HG02588 (cell line): ENCODE data around the gene ZNF280D.
"Not testable (repeated sequence)": the region's sequence is repeated elsewhere in the genome, so short reads cannot be mapped to it uniquely, and the experiment has no call there.

Source experiments
- ATAC-seq: cut with Tn5 transposase; IDR thresholded peaks from one replicate; pipeline ENCODE4 v1.9.1; 2021; ENCODE audit warnings: mild to moderate bottlenecking, moderate library complexity; ENCODE audit not compliant: unreplicated experiment

Gene ZNF280D

DNA sequence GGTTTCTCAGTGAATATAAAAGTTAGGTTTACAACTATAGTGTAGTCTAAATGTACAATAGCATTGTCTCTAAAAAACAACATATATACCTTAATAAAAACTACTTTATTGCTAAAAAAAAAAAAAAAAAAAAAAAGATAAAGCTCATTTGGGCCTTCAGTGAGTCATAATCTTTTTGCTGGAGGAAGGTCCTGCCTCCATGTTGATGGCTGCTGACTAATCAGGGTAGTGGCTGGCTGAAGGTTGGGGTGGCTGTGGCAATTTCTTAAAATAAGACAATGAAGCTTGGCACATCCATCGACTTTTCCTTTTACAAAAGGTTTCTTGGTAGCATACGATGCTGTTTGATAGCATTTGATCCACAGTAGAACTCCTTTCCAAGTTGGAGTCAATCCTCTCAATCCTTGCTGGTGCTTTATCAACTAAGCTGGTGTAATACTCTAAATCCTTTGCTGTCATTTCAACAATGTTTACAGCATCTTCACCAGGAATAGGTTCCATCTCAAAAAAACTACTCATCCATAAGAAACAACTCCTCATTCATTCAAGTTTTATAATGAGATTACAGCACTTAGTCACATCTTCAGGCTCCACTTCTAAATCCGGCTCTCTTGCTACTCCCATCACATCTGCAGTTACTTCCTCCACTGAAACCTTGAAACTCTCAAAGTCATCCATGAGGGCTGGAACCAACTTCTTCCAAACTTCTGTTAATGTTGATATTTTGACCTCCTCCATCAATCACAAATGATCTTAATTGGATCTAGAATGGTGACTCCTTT is 13.3 kb downstream of the ZNF280D start:
- ATAC-seq, result no peak

DNA sequence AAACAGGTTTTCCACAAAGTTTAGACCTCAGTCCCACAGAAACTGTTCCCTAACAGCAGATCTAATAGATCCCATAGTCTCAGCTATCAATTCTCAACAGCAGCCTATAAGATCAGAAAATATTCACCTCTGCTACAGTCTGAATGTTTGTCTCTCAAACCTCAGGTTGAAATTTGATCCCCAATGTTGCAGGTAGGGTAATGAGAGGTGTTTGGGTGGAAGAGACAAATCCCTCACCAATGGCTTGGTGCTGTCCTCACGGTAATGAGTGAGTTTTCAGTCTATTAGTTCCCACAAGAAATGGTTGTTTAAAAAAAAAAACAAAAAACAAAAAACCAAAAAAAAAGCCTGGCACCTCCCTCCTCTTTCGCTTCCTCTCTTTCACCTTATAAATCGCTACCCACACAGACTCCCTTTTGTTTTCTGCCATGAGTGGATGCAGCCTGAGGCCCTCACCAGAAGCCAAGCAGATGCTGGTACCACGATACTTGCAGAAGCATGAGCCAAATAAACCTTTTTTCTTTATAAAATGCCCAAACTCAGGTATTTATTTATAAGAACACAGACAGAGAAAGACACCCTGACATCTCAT is 14.2 kb downstream of the ZNF280D start:
- ATAC-seq, result no peak

DNA sequence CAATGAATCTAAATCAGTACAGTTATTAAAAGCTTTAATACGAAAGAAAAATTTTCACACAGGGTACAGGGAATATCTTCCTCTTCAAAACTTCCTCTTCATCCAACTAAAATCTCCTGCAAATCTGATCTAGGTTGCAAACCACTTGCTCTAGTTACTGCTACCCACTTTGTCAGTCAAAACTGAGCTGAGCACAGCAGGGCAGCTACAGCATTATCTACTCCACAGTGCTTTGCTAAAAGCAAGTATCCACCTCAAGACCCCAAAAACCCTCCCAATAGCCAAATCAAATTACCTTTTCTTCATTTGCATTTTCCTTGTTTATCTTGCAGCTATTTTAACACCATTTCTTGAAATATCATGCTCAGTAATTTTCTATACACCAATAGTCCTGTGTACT is 14.7 kb downstream of the ZNF280D start:
- ATAC-seq, result no peak

DNA sequence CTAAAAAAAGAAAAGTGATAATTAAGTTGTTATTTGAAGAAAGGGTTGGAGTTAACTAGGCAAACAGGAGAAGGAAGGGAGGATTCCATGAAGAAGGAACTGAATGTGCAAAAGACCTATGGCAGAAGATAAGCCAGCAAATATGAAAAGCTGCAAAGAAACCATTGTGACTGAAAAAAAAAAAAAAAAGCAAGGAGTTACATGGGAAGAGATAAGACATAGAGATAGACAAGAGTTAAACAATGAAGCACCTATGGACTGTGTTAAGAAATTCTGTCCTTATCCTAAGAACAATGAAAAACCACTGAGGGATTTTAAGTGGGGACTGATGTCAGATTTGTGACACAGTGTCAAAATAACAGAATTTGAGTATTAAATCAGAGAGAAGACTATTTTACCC is 17.0 kb downstream of the ZNF280D start:
- ATAC-seq, result no peak

DNA sequence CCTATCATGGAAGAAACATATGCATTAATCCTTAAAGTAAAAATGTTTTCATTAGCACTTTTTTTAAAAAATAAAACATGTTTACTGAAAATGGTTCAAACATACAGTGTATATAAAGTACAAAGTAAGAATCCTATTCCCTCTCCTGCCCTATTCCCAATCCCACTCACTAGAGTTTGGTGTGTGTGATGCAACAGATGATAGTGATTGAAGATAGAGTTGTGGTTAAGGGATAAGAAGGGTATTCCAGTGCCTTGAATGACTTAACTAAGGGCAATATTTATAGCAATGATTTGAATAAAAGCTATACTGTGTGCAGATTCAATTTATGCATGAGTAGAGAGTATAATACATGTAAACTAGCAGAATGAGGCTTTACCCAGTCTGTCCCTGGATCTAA is 18.1 kb downstream of the ZNF280D start:
- no peak for ATAC-seq

DNA sequence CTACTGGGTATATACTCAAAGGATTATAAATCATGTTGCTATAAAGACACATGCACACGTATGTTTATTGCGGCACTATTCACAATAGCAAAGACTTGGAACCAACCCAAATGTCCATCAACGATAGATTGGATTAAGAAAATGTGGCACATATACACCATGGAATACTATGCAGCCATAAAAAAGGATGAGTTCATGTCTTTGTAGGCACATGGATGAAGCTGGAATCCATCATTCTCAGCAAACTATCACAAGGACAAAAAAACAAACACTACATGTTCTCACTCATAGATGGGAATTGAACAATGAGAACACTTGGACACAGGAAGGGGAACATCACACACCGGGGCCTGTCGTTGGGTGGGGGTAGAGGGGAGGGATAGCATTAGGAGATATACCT is 23.8 kb downstream of the ZNF280D start:
- ATAC-seq, result not testable (repeated sequence)

DNA sequence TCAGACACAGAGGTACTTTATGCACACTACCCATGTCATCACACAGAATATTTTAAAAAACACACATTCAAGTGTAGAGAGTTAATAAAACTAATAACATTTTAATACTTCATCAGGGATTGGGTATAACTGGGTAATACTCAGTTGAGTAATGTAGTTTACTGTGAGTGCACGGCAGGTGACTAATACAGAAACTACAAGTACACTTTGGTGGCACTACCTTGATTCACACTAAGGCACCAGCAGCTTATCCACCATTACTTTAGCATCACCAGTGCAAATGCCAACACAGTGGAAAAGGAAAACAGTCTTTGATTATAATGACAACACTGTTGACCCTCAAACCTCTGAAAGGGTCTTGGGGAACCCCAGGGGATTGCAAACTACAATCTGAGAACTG is 33.6 kb downstream of the ZNF280D start:
- ATAC-seq, result no peak

DNA sequence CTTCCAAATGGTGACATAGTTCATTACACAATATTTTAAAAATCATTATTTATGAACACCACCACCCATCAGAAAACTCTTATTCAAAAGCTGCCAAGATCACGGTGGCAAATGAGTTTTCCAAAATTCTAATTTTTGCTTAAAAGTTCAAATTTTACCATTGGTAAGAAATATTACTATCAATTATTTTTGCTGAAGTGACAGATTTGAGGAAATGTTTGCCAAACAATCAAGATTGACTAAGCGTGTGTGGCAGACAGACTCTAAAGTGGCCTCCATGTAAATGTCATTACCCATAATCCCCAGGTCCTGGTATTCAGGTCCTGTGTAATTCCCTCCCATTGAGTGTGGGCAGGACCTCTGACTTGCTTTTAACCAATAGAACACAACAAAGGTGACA is 35.0 kb downstream of the ZNF280D start:
- no peak for ATAC-seq

DNA sequence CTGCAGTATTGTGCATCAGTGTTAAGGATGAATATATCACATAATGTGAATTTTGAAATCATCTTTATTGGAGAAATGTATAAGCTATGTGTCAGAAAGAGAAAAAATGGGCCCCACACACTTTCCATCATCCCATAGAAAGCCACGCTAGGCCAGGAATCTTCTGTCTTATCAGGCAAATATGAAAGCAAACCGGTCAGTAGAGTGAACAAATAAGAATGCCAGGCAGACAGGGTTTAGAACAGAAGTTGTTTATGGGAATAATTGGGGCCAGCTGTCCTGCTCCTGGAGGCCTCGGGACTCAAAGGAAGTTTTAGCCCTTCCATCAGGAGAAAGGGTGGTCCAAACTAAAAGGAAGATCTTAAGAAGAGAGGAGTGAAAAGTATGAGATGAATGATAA is 39.5 kb downstream of the ZNF280D start:
- ATAC-seq, result no peak

DNA sequence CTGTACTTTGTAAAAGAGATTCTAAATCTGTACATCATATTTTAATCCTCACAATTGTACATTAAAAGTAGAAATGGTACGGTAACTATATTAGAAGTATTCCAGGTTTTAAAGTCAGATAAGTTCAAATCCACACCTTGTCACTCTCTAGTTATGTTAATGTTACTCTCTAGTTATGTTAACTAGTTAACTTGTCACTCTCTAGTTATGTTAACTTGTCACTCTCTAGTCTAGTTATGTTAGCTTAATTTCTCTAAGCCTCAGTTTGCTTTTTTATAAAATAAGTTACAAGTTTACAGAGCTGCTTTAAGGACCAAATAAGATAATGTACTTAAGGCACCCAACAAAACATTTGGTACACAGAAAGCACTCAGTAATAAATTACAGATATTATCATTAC is 42.6 kb downstream of the ZNF280D start:
- no peak for ATAC-seq

DNA sequence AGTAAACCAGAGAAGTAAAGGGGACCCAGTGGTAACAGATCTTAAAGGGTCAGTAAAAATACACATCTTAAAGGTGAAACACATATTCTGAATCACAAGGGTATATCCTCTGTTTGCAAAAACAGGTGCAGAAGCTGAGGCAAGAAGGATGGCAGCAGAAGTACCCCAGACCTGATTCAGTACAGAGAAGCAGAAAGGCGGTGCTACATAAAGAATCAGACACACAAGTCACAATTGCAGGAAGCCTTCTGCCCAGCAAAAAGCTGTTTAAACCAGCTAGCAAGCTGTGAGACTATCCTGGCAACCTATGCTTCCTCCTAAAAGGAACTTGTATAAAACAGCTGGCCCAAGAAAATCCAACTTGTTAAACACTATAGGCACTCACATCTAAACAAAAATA is 49.4 kb downstream of the ZNF280D start:
- no peak for ATAC-seq

DNA sequence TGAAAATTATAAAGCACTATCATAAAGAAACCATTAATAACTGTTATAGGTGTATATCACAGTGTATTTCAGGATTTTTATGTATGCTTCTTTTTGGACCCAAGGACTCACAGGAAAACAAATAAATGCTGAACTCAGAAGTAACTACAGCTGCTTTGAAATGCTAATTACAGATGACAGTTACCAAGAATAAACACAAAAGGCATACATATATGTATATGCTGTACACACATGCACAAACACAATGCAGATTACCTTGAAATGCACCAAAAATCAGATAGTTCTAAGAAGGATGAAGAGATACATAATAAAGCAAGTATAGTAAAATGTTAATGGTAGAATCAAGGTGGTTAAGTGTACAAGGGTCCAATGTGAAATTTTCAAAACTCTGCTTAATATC is 52.2 kb downstream of the ZNF280D start:
- no peak for ATAC-seq

DNA sequence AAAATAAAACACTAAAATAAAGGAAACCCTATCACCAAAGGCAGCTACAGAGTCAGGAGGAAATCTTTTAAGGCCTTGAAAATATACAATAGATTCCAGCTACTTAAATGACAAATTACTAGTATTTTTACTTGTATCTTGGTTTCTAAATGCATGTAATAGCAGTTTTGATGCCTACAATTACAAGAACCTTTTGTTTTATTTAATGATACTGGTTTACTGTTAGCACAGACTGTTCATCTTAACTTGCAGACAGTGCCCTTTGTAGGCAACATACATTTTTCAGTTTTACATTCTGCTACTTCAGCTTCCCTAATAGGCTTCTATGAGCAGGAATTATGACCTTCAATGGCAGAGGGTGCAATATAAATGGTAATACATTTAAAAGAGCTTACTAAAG is 54.1 kb downstream of the ZNF280D start:
- ATAC-seq, result no peak

DNA sequence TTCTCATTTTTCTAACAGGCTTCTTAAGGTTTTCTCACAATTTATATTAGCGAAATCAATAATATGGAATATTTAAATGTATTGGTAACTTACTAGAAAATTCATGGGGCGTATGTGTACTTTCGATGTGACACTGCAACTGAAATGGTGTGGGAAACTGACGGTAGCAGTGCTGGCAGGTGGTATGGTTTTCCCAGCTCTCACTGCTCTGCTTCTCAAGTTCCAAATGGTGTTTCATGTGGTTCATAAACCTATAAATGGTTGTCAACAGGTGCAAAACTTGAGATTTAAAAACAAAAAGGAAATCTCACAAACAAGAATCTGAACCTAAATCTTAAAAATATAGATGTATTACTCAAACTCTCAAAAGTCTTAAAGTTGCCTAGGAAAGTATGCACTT is 54.7 kb downstream of the ZNF280D start:
- ATAC-seq, result no peak

DNA sequence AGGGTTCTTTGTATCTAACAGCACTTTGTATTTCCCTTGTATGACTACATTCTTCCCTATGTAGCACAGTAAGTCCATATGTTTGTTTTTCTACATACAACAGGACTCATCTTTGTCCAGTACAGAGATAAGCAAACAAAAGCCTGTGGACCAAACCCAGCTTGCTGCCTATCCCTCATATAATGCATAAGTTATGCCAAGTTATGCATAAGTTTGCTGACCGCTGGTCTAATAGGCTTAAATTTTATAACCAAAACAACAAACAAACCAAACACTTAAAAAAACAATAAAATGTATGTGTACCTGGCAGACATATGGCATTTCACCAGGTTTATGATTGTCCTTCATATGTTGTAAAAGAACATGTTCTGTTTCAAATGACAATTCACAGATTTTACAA is 56.0 kb downstream of the ZNF280D start:
- no peak for ATAC-seq

DNA sequence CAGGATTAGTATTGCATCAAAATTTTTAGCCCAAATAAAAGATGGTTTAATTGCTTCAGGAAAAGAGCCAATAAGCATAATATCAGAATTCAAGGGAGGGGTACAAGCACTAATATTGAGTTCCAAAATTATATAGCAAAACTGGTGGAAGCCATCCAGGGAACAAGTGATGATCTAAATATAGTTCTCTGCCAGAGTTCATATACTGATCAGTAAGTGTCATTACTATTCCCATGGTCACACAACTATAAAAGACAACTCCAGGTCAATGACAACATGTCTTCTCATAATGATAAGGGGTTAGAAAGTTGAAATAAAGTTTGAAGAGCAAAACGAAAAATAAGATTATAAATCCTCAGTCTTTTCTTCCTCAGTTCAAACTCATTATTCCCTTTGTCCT is 57.4 kb downstream of the ZNF280D start:
- no peak for ATAC-seq

DNA sequence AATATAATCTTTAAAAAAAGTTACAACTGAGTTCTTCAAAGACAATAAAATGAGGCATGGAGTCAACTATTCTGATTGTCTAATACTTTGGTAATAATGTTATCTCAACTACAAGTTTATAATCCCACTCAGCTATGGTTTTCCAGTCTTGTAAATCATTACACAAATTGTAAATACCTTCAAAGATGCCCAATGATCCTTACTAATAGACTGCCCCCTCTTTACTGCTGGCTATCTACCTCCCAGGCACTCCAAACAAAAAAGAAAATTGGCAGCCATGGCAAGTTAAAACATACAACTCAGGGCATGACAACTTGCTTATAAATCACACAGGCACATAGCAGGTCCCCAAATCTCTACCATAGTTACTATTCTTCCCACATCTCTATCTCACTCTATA is 58.5 kb downstream of the ZNF280D start:
- ATAC-seq, result no peak

DNA sequence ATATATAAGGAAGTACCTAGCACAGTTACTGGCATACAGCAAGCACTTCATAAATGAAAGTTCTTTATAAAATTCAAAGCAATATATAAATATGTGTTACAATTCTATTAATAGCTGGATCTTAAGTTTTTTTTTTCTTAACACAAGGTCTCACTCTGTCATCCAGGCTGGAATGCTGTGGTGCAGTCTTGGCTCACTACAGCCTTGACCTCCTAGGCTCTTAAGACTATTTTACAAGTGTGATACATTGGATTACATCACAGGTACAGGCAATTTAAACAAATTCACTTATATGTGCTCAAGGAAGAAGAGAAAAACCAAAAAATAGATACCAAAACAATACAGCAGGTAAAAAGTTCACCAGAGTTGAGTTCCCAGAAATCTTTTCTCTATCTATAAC is 60.6 kb downstream of the ZNF280D start:
- no peak for ATAC-seq

DNA sequence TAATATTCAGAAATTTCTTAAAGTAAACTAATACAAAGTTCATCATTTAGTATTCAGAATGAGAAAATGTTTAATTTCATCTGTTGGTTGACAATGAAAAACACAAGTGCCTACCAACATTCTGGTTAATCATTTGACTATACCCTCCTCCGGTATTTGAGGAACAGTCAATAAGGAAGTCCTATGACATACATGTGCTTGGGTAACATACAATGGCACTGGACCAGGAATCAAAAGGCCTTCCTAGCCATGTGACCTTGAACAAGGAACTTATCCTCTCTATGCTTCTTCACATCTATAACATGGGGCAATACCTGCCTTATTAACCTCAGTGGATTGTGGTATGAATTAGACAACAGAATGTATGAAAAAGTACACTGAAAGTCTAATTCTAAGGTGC is 65.8 kb downstream of the ZNF280D start:
- no peak for ATAC-seq

DNA sequence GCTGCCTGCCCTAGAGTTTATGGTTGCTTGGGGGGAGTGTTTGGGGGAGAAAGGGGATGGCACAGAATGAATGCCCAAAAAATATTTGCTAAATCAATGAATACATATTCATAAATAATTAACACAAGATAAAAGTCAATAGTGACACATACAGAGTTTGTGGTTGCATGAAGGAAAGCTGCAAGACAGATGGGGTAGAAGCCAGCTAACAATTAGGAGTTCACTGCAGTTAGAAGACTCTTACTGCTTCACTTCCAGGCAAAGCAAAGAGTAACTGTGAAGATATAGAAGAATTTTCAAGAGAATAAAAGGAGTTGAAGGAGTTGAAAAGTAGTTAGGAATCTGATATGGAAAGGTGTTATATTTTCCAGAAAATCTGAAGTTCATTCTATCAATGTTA is 72.4 kb downstream of the ZNF280D start:
- no peak for ATAC-seq

DNA sequence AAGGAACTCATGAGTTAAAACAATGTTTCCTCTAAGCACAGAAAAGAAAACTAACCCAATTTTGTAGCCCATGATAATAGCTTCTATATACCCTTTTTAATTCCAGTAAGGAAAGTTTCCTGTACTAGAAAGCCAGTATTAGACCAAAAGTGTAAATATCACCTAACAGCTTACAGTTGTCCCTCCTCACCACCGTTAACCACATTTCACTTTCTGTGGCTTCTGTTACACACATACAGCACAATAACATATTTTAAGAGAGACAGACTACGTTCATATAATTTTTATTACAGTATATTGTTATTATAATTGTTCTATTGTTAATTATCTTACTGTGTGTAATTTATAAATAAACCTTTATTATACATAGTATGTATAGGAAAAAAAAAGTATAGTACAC is 74.1 kb downstream of the ZNF280D start:
- ATAC-seq, result no peak

DNA sequence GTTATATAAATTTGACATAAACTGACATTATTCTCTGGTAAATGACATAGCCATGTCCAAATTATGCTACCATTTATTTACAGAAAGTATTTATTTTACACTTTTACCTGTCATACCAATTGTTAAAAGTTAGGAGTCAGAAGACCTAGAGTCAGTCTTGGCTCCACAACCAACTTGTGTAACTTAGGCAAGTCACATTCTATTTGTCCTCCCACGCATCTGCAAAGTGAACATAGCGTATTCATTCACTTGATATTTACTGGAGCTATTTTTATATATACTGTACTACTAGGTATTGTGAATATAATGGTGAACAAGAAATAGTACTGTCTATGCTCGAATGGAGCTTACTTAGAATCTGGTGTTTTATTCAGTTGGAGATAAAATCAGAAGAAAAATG is 78.7 kb downstream of the ZNF280D start:
- ATAC-seq, result no peak

DNA sequence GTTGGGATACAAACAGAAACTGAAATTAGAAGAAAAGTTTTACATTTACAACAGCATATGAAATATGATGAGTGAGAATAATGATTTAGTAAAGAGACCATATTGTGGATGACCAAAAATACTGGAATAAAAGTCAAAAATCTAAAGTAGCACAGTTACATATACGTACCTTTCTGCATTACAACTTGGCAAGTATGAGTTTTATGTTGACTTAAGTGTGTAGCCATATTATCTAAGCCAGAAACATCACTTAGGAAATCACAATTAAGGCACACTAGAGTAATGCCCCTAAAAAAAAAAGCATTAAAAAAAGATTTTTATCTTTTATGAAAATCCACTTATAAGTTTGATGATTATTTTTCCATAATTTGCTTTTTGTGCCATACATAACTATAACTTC is 79.1 kb downstream of the ZNF280D start:
- no peak for ATAC-seq
